ENCODE data around the gene RP2.
A peak's percentile ranks its signal among the peaks of the same experiment; 100 is the strongest.

The RP2 gene

DNA sequence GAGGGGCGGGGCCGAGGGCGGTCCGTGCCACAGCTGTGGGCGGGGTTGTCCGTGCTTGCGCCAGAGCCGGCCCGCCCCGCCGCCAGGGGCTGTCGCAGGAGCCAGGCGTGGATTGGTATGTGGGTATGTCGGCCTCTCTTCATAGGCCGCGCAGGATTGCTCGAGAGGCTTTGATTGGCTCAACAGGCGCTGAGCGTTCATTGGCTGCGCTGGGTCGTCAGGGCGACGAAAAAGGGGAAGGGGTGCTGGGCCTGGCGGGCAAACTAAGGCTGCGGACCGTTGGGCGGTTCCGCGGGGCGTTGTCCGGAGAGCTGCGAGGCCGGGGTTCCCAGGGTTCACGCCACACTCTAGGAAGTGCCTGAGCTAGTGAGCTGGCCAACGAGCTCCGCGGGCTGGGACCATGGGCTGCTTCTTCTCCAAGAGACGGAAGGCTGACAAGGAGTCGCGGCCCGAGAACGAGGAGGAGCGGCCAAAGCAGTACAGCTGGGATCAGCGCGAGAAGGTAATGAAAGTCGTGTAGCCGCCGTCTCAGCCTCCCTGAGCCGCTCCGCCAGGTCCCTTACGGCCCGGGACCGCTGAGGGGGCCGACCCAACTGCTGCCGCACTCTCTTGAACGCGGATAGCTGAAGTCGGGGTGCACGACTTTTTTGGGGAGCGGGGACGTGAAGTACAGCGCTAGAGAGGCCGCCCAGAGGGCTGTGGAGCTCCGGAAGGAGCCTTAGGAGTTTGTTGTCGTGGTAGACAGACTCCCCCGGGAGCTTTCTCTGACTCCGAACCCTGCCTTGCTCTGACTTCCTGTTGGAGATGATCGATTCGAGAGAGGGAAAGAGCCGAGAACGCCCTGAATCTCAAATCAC, at the start of gene RP2:
Gene RP2, plus strand, starts transcription at position 343 of the 857 bp plus-strand sequence. Its CDS starts 58 bp downstream, at position 401.
- peak; percentile 77 for DNase-seq (ENCODE audit: low read depth)

DNA sequence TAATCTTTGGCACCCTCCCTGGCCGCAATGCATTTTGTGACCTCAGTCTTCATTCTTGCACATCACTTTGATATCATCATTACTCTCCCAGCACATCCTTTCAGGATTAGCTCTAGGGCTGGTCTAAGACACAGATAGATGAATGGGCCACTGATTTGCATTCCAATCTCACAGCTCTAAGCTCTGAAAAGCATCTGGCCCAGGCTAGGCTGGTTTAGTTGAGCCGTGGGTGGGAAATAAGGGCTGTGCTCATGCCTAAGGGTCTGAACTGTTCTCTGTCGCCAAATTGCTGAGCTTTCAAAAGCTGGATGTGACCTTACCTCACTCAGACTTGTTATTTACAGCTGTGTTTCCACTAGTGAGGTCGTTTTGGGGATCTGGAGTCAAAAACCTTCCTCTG, 47.9 kb upstream of the RP2 start:
- DNase-seq (ENCODE audit: low read depth) = peak; percentile 53

DNA sequence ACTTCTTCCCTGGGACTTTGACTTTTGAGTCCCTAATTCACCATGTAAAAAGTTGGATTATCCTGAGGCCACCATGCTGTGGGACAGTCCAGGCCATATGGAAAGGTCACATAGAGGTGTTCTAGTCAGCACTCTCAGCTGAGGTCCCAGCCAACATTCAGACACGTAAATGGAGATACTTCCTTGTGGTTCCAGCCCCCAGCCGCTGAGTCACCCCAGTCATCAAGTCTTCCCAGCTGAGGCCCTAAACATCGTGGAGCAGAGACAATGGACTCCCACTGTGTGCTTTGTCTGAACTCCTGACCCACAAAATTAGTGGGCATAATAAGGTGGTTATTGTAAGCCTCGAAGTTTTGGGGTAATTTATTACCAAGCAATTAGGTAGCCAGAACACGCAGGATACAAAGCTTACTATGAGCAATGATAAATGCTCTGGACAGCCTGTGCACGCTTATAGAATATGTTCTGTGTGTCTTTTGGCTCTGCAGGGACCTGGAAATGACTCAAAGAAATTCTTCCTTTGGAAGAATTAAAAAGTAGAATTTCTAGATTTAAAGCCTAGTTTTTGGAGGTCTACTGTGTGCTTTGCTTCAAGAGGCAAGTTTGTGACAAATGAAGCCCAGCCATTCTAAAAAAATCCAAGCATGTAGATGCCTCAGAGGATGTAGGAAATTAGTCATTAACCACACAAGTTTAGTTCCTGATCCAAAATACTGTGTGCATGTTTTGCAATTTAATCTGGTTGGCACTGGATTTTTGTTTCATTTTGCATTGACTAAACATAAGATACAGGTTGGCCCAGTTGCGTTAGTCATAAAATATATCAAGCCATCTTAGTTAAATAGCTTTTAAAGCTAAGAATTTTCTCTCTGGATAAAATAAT, 44.7 kb upstream of the RP2 start:
- DNase-seq (ENCODE audit: low read depth) = peak; percentile 91

DNA sequence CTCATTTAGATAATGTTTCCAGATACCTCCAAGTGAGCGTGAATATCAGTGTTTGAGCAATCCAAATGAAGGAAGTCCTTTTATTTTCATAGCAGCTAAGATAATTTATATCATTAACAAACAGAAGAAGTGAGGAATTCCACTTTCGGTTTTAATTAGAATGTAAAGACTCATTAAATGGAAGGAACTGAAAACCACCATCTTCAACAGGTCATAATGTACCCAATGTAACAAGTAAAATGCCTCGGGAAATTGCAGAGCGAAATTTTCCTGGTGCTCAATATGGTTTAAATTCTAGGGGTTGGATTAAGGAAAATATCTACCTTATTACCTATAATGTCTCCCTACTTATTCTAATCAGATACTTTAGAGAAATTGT, 44.0 kb upstream of the RP2 start:
- DNase-seq (ENCODE audit: low read depth) = no peak

GRCh38 chrX:46793386-46794143, 43.3 kb upstream of the RP2 start:
- no peak for DNase-seq (ENCODE audit: low read depth)

DNA sequence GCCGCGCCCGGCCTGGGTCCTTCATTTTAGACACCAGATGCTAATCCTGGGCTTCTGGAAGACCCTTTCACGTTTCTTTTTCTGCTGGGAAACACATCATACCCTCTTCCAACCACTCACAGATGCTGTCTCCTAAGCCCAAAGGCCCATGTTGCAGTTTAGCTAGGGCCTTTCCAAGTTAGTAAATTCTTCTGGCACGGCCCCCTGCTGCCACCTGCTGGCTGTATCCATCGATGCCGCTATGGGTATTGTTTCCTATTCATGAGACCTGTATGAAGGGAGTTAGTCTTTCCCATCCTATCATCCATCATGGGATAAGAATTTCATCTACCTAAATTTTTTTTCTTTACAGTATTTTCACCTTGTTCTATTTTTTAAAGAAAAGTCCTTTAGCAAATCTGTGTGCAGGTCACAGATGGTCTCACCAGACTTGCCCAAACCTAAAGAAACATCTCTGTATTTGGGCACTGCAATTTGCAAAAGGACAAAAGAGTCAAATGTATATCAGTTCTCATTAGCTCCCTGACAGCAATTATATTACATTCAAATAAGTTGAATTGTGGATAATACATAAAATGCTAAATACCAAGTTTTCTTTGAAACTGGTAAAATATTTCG, 40.2 kb upstream of the RP2 start:
- peak; percentile 24 for DNase-seq (ENCODE audit: low read depth)

GRCh38 chrX:46803140-46803539, 33.7 kb upstream of the RP2 start:
- no peak for DNase-seq (ENCODE audit: low read depth)

GRCh38 chrX:46805270-46805669, 31.6 kb upstream of the RP2 start:
- no peak for DNase-seq (ENCODE audit: low read depth)

GRCh38 chrX:46811121-46811520, 25.7 kb upstream of the RP2 start:
- no peak for DNase-seq (ENCODE audit: low read depth)

DNA sequence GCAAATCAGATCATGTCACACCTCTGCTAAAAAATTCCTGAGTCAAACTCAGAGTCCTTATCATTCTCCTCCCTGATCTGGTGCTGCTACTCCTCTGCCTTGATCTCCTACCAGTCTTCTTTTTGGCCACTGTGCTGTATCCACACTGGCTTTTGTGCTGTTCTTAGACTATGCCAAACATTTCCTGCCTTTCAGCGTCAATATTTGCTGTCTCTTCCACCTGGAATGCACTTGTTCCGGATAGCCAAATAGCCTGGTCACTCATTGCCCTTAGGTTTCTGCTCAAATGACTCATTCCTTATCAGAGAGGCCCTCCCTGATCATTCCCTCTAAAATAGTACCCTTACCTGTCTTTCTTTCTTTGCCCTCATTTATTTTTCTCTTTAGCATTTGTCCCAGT, 24.4 kb upstream of the RP2 start:
- DNase-seq (ENCODE audit: low read depth) = no peak

DNA sequence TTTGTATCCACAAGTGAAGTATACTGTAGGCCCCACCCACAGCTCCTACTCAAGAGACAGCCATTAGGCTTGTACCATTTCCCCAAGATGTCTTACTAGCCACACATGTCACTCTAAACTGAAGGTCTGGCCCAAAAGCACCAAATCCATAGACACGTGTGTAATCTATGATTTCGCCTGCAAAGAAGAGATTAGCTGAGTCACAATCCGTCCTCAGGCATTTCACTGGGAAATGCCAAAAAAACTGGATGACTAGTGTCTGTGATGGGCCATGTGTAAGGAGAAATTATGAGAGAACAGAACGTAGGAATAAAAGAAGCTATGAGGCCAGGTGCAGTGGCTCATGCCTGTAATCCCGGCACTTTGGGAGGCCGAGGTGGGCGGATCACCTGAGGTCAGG, 21.9 kb upstream of the RP2 start:
- DNase-seq (ENCODE audit: low read depth) = no peak

- no peak for DNase-seq (ENCODE audit: low read depth)
Observed at GRCh38 chrX:46819136-46819535, 17.7 kb upstream of the RP2 start.

- DNase-seq (ENCODE audit: low read depth) = no peak
Observed at GRCh38 chrX:46820391-46821100, 16.3 kb upstream of the RP2 start.

- DNase-seq (ENCODE audit: low read depth) = no peak
Observed at GRCh38 chrX:46823481-46823880, 13.4 kb upstream of the RP2 start.

DNA sequence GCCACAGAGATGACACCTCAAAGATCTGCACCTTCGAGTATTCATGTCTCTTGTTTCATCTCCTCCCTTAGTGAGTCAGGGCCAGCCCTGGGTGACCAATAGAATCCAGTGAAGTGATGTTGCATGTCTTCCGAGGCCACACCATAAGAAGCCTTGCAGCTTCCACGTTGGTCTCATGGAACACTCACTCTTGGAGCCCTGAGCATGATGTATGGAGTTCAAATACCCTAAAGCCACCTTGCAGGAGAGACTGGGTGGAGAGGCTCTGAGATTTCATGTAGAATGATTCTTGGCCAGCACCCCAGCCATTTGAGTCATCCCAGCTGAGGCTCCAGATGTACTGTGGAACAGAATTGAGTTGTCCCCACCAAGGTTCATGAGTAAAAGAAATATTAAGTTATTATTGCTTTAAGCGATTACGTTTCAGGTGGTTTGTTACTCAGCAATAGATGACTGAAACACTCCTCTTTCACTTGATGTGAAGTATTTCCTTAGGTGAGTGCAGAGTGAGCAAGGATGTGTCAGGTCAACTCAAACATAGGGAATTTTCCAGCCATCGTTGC, 5.0 kb upstream of the RP2 start:
- DNase-seq (ENCODE audit: low read depth) = no peak

- DNase-seq (ENCODE audit: low read depth) = no peak
Observed at GRCh38 chrX:46837558-46838485, 979 bp downstream of the RP2 start.

- DNase-seq (ENCODE audit: low read depth) = no peak
Observed at GRCh38 chrX:46838486-46838870, 1.6 kb downstream of the RP2 start.

GRCh38 chrX:46838974-46839480, 2.2 kb downstream of the RP2 start:
- no peak for DNase-seq (ENCODE audit: low read depth)

DNA sequence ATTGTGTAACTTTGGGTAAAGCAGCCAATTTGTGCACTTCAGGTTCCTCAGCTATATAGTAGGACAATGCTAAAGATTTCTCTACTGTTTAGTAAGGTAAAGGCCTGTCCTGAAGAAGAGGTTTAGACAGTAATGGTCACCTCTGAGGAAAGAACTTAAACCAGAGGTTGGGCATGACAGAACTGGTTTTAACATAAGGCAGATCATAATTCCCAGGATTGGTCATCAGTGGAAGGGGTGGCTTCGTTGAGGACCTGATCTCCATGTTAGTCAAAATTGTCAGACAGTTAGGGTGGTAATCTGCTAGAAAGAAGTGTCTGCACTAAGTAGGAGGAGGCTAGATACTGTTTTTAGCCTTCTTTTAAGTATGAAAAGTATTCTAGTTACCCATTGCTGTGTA, 4.1 kb downstream of the RP2 start:
- no peak for DNase-seq (ENCODE audit: low read depth)

DNA sequence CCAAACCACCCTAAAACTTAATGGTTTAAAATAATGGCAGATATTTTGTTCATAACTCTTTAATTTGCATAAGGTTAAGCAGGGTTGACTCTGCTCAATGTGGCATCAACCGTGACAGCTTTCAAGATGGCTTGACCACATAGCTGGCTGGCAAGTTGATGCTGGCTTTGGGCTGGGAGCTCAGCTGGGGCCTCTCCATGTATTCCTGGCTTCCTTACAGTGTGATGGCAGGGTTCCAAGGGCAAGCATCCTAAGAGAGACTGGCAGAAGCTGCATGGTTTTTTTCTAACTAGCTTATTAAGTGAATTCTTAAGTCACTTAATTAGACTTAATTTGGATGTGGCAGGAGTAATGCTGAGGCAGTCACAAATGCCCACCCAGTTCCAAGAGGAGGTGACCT, 4.5 kb downstream of the RP2 start:
- DNase-seq (ENCODE audit: low read depth) = no peak

Data from GM04503 (cell line).